NCI-H345 (cell line): Measurements from ENCODE around the gene BCL6.

Experiments used
- DNase-seq: peaks from one replicate; lab custom pipeline; 2025; lab: John Stamatoyannopoulos, UW

Gene BCL6

DNA sequence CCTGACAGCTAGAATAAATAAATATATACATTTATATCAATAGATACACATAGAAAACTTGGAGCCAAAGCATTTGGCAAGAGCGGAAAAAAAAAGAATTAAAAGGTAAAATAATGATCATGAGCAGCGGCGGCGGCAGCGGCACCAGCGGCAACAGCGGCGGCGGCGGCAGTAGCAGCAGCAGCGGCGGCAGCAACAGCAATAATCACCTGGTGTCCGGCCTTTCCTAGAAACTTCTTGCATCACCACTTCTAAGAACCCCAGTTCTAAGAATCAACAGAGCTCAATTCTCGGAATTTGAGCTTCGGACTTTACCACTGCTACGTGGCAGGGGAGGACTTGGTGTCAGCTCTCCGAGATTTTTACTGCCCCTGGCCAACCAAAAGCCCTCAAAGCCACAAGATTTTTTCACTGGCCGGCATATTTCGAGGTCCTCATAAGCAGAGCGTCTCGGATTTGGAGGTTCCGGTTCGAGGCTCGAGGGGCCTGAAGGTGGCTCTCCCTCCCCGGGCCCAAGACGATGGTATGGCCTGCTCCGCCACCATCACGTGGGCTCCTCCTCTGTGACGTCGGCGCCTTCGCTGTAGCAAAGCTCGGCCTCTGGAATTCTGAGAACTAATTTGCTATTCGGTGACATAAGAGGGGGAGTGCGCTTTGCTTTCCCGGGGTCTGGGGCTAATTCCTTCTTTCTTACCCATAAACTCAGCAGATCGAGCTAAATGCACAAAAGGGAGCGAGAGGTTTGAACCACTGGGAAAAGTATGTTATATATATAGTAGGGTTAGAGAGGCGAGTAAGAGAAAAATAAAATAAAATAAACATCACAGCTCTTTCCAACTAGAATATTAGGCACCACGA lies at the start of gene BCL6:
Gene BCL6 (minus strand): TSS at position 268 of the 858 bp plus-strand sequence. CDS start 11,775 bp downstream, outside the sequence.
- DNase-seq: peak; percentile 97

DNA sequence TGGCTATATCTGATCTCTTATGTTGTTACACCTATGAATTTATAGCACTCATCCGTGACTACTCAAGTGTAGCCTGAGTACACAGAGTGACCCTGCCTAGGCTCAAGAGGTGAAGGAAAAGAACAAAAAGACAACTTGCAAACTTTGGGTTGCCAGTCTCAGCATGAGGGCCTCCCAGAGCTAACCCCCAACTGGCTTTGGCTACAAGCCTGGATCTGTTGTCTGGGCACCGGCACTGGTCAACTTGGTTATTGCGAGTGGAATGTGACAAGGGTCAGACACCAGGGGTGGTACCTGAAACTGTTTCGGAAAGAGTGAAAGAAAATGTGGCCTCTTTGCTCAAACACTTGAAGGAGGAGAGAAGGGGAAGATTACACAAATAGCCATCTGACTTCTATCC lies 49.5 kb upstream of the BCL6 start:
- no peak for DNase-seq

DNA sequence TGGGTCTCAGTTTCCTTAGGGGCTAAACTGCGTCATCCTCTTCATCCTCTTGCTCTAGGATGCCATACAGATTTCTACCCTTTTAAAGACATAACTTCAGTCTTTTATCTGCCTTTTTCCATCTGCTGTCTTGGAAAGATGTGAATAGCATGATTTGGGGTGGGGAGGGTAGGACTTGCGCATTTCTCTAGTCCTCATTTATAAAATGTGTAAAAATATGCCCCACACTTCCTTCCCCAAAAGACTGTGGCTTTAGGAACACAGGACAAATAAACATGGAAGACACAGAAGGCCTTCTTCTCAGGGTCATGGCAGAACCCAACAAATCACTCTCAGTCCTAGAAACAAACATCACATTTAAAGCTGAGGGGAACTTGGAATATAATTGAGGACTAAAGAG lies 48.4 kb upstream of the BCL6 start:
- no peak for DNase-seq

DNA sequence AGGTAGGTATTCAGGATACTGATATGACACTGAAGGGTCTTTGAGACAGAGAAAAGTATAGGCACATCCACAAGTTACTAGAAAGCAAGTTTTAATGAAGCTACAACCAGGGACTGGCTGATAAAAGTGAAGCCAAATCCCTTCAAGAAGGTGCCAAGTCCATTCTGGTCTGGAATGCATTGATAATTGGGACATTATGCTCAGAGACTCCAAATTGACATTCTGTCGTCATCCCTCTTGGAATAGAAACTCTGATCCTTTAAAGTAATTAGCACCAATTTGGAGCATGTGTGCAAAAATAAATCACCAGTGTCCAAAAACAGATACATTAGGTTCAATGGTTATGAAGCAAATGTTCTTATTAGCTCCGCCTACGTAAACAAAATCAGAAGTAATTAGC lies 47.3 kb upstream of the BCL6 start:
- no peak for DNase-seq

DNA sequence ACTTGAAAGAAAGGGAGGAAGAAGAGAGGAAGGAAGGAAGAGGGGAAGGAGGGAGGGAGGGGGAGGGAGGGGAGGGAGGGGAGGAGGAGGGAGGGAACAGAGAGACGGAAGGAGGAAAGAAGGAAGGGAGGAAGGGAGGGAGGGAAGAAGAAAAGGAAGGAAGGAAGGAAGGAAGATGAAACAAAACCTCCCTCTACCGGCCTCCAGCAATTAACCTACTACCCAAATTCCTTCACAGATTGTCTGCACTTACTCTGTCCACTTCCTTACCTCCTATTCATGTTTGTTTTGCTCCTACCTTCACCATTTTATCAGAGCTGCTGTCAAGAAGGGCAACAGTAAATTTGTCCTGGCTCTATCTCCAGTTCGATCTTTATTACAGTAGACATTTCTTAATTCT lies 44.6 kb upstream of the BCL6 start:
- no peak for DNase-seq

DNA sequence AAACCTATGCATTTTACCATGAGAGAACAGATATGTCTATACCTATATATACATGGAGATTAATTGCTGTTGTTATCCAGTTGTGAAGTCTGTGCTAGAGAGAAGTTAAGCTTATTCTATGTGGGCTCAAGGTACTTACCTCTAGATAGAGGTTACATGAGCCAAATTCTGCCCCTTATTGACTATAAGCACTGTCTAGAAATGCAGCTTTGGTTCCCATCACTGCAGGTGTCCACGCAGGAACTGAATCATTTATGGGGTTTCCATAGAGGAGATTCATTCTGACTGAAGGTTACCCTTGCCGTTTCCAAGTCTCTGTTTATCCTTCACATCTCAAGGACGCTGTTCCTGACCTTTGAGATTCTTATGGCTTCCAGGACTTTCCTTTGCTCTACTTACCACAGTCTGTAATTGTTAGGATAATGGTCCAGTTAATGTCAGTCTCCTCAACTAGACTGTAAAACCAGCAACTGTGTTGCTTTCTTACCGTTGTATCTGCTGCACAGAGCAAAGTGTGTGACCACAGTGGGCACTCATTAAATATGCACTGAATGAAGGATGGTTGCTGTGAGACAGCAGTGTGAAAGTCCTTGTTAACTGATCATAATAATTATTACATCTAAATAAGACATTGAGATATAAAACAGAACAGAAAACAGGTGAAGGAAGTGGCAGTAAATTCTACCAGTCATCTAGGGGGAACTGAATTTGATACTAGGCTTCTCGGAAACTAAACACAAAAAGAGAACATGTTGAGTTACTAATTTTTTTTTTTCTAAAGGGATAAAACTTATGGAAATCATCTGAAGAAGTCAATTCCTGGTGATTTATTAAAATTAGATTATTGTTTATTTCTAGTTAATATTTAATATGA lies 44.0 kb upstream of the BCL6 start:
- no peak for DNase-seq

DNA sequence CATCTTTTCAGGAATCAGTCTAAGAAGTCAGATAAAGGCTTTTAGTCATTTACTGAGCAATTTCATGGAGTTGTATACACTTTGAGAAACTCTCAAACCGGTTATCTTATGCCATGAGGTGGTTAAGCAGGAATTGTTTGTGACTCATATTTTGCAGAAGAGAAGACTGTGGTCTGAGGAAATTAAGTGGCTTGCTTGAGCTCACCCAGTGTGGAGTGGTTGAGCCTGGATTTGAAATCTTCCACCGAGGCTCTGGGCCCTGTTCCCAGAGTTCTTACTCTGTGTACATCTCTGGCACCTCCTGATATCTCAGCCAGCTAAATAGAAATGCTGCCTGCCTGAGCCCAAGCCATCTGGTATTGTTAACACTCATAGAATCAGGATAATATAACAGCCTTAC lies 37.8 kb upstream of the BCL6 start:
- no peak for DNase-seq

DNA sequence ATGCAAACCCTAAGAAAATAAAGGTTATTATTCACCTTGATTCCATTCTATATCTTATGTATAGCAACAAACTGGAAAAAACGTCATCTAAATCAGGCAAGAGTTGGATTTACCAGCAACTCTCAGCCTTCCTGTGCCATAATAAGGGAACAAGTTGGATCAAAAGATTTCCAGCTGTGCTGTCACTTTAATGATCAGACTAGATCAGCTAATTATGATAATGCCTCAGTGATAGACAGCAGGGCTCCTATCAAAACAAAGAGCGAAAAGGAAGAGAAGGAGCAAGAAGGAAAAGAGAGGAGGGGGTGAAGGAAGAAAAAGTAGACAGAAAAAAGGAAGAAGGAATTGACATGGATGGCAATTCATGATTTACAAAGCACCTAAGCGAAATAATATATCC lies 36.7 kb upstream of the BCL6 start:
- no peak for DNase-seq

DNA sequence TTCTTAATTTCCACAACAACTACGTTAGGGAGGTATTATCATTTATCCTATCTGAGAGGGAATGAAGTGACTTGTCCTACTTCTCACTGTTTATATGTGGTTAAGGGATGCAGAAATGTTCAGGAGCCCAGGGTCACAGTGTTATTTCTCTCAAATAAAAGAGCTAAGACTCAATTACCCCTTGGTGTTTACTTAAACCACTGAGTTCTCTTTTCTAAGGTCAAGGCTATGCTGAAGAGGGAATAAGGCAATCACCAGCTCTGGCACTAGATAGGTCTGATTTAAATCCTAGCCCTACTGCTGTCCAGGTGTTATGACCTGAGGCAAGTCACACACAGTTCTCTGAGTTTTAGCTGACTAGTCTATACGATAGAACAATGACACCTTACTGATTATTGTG lies 35.7 kb upstream of the BCL6 start:
- DNase-seq: no peak

DNA sequence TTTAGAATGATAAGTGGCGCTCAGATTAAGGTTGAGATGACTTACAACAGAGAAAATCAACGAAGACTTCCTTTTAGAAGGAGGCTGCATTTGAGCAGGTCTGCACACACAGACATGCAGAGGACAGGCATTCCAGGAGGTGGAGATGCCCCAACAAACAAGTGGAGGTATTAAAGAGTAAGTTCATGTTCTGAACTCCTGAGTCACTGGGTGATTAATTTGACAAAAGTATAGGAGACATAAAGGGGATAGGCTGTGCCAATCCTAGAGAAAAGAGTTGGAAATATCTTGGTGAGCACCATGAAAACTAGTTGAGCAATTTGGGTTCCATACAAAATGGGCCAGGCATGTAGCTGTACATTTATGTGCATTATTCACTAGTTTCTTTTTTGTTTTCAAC lies 33.5 kb upstream of the BCL6 start:
- no peak for DNase-seq

DNA sequence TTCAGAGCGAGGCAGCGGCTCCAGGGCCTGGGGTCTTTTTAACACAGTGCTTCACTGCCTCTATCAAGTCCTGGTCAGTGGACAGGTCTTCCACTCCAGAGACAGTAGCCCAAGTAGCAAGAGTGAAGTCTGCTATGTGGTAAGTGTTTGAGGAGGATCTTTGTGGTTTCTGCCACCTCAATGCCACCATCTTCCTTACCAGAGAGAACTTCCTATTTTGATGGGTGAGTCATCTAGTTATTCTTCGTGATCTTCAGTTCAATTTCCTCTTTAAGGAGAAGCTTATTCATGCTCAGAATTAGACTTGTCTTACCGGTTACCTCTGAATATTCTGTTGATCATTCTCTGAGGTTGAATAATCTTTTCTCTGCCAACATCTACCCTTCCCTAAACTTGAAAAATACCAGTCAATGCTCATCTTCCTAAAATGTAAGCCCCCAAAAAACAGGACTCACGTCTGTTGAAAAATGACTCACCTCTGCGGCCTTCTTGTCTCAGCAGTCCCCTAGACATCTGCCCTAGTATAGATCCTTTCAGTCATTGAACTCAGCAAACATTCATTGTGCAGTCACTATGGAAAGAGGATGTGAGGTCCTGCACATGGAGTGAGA lies 32.2 kb upstream of the BCL6 start:
- DNase-seq: no peak

DNA sequence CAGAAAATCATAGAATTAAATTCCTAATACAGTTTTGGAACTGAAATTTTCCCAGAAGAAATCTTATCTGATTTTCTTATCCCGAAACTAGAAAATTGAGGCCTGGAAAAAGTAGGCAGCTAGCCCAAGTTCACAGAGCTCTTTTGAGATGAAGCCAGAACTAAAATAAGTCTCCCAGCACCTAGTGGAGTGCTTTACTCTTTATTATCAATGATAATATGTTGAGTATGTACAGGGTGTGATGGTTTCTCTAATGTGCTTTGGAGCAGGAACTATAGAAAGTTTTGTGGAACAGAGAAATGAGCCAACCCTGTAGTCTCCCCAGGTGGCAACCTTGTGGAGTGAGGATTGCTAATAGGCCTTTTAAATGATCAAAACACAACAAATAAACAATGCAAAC lies 30.3 kb upstream of the BCL6 start:
- no peak for DNase-seq

DNA sequence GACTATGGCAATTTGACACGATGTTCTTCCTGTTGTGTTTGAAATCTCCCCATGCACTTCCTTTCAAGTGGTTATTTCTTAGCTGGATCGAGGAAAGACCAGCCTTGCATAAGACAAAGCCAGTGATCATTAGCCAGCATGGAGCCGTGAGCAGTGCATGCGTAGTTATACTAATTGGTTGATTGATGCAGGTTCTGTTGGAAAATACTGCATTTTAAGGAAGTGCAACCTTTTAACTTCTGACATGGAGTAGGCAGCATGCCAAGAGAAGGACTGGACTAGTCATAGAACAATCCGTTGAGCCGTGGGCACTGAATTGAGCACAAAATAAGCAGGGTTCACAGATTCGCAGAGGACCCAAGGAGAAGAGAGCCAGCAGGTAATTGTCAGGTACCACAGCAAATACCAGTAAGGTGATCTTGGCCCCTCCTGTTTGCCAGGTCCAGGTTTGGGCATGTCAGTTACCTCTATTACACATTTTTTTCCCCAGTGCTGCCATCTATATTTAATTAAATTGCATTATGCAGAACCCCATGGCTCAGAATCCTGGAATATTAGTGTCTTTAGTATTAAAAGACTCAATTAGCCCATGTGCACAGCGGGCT lies 29.0 kb upstream of the BCL6 start:
- no peak for DNase-seq

DNA sequence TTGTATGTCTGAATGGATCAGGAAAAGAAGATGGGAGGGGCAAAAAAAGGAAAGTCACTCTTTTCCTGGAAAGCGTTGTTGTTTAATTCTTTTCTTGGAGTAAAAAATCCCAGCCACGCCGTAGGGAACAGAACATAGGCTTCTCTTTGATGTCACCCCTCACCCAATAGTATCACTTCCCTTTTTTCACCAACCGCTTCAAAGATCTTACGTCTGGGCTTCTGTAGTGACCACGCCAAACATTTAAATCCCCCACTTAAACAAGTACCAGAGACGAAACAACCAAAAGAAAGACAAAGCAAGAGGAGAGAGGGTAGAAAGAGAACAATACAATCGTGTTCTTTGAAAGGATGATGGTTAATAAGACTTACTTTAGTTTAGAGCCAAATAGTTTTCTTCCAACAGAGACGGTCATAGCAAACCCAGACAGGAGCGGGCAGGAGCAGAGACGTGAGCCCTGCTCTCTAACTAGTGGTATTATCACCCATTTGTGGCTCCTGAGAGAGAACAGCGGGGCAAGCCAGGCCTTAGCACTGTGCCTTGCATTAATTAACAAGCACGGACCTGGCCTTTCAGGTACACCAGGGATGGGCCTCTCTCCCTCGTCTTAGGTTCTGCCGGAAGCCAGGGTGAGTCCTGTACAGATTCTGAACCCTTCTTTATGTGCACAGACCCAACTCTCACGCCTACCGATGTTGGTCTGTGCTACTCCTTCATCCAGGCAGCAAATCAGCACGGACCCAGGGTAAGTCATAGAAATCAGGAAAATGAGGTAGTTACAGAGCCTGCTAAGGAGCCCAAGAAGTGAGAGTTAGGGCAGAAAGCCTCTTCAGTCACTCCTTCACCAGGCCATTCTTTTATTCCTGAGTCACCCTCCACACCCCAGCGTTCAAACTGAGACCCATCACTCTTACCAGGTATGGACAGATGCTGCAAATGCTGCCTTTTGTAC lies 28.2 kb upstream of the BCL6 start:
- DNase-seq: no peak

DNA sequence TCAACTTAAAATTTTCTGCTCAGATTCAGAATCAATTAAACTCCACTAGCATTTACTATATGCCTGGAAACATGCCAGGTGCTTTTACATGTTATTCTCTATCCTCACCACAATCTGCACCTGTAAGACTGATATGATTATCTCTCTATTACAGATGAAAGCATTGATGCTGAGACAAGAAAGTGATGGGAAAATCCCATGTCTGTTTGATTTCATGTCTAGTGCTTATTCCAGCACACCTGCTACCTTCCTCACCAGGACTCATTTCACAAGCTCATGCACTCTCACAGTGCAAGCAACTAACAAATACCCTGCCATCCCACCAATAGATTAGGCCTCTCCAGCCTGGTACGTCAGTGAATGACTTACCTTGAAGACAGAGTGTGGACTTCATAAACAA lies 25.0 kb upstream of the BCL6 start:
- no peak for DNase-seq

DNA sequence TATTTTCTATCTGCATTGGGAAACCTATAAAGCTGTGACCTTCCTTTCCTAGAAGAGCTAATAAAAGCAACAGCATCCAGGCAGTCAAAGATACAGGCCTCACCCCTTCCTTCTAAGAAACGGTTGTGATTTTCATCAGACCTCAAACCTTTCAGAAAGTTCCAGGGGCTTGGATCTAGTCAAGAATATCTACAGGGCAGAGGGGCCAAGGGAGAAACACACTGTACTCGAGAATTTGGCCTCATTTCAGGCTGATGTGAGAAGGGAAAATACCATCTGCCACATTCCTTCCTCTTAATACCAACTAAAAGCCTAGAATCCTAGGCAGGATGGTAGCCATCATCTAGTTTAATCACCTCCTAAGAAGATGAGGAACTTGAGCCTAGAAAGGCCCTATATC lies 24.5 kb upstream of the BCL6 start:
- no peak for DNase-seq

DNA sequence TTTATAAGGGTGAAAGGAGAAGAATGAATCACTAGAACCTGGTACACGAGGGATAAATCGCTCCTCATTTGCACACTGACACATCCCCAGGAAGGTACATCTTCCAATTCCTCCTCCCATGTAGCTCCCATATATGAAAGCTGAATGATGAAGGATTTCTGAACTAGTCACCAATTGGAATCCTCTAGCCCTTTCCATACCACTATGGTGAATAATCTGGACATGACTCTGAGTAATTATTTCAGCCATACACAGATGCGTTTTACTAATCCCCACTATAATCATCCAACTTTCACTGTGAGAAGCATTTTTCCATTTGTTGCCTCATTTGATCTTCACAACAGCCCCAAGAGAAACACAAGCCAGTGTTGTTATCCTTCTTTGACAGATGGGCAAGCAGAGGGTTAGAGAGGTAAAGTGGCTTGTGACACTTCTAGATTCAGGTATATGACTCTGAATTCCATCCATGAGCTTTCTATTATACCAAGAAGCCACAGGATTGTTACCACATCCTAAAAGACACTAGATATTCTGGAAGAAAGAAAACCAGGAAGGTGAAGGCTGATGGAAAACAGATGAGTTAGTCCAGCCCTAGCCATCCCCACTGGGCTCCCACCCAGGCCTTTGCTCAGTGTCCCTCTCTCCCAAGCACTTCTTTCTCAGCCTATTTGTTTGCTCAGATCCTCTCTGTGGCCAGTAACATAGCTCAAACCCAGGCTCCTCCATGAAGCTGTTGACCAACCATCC lies 22.2 kb upstream of the BCL6 start:
- no peak for DNase-seq

DNA sequence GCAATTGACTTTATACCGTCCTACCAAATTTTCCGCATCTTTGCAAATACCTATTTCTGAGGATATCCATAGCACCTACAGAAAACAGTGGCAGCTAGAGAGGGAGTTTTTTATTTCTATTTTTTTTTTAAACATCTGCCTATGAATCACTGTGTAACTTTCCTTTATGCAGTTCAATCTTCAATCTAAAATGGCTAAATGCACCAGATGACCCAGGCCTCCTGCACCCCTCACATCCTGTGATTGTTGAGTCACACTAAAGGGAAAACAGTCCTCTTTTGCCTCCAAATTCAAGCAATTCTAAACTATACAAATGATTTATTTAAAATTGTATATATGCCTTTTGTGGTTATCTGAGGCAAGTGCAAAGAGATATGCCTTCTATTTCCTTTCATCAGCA lies 20.1 kb upstream of the BCL6 start:
- no peak for DNase-seq

DNA sequence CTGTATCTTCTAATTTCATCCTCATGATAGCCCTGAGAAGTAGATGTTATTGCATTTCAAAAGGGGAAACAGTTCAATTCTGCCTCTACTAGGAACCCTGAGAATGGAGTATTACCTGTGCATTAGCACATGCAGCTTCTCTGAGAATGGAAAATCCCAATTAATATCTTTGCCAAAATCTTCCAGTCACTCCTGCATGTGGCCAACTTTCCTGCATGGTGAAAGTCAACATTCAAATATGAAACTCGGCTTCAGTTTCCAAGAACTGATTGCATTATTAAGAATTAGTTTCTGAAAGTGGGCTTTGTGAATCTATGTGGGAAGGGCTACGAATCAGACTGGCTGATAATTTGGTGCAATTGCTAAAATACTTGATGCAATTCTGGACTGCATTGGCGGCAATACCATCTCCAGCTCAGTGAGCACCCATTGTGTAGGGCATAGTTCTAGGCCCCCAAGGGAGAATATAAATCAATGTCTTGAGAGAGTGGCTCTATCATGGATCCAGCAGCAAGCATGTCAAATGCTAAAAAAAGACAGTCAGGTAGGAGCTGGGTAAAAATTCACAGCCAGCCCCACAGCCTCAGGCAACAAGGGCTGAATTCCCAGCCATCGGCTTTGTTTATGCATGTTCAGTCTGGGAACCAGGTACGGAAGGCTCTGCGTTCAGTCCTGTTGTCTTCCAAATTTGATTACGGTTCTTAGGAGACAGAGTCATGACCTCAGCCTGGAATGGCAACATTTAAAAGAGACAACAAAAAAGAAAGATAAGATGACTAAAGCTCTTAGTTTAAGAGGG lies 18.8 kb upstream of the BCL6 start:
- peak; percentile 8 for DNase-seq

DNA sequence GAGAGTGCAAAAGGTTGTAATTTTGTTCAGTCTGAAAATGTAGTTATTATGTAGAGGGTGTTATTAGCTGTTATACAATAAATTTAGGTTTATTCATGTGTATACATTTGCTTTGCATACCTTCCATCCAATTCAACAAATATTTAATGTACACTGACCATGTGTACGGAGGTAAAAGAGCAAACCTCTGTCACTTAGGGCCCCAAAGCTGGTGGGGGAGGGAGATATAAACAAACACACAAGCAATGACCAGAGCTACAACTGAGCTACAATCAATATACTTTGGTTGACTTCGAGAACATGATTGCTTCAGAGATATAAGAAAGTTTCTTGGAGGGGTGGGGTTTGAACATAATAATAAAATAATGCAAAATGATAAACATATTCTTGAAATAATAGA lies 17.5 kb upstream of the BCL6 start:
- DNase-seq: no peak
